Activated naive CD8-positive, alpha-beta T cell treated with anti-CD3 and anti-CD28 coated beads for 36 hours (primary cell): ENCODE measurements around the gene HELB. TPM values are rescaled to one million over a fixed set of nuclear protein-coding genes. Genes with fewer than 3 reads are reported as not detected.
A peak's percentile ranks its signal among the peaks of the same experiment; 100 is the strongest.

Experiments used
- DNase-seq: peaks from one replicate; pipeline ENCODE4 v3.0.0; 2021
- H3K27ac Mint-ChIP-seq: one replicate; pipeline ENCODE4 v1.8.0; 2022; ENCODE audit warnings: mild to moderate bottlenecking, moderate library complexity, mixed read lengths
- H3K27me3 Mint-ChIP-seq: one replicate; pipeline ENCODE4 v1.8.0; 2022; ENCODE audit warnings: mild to moderate bottlenecking, mixed read lengths
- H3K36me3 Mint-ChIP-seq: one replicate; pipeline ENCODE4 v1.8.0; 2021; ENCODE audit warnings: mild to moderate bottlenecking, mixed read lengths
- H3K4me1 Mint-ChIP-seq: one replicate; pipeline ENCODE4 v1.8.0; 2021; ENCODE audit warnings: mixed read lengths
- H3K4me3 Mint-ChIP-seq: one replicate; pipeline ENCODE4 v1.8.0; 2022; ENCODE audit warnings: mild to moderate bottlenecking, moderate library complexity, mixed read lengths
- H3K9me3 Mint-ChIP-seq: one replicate; pipeline ENCODE4 v1.8.0; 2022; ENCODE audit warnings: mixed read lengths
- total RNA-seq, 2 experiments: library from RNA; stranded (reverse); gene quantifications; one replicate each; pipeline ENCODE4 v1.2.3, GENCODE V29; 2021

HELB gene
- total RNA-seq, 2 experiments from 2014 or later: 13.5 to 13.7 TPM

DNA sequence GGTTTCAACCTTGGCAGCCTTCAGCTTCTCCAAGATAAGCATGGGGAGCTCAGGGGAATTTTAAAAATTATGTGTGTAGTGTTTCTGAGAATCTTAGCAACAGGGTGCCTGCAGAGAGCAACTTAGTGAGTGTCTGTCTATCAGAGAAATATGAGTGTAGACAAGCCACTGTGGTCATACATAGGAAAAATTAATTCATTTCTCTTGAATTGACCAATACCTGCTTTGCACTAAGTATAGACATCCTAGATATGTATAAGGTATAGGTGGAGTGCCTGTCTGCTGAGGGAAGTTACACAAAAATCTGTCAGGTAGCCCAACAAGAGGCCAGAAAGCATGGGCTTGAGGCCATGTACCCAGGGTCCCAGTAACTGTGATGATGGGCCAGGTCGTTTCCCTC is 20.7 kb downstream of the HELB start:
- Mint-ChIP-seq H3K36me3 (peaks cover 20% of the 10 kb centered on the region), H3K9me3 (no peaks in the 10 kb centered on the region)

GRCh38 chr12:66329941-66330340 is 27.6 kb downstream of the HELB start:
- Mint-ChIP-seq H3K9me3 (no peaks in the 10 kb centered on the region), H3K27ac (no peak overlapping the region), H3K4me1 (peaks cover 15% of the 10 kb centered on the region), H3K36me3 (peaks cover 45% of the 10 kb centered on the region), H3K27me3 (no peaks in the 10 kb centered on the region), H3K4me3 (no peak overlapping the region)
- DNase-seq: no peak

More for the DNA sequence above, 20.7 kb downstream of the HELB start:
- no peak overlapping the region for H3K4me3 Mint-ChIP-seq
- H3K27me3 Mint-ChIP-seq: no peaks in the 10 kb centered on the region
- DNase-seq: no peak
- H3K27ac Mint-ChIP-seq: no peak overlapping the region
- H3K4me1 Mint-ChIP-seq: peaks cover 34% of the 10 kb centered on the region

DNA sequence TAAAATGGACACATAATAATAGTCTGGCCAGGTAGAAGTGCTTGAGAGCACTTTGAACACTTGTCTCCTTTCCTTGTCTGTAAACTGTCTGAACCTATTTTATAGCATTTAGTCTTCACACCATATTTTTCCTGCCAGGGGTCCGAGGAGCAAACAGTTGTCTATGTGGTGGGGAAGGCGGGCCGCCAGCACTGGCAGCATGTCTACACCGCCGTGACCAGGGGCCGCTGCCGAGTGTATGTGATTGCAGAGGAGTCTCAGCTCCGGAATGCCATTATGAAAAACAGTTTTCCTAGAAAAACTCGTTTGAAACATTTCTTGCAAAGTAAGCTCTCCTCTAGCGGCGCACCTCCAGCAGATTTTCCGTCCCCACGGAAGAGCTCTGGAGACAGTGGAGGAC is 28.7 kb downstream of the HELB start:
- Mint-ChIP-seq H3K4me1 (peaks cover 11% of the 10 kb centered on the region), H3K4me3 (no peak overlapping the region), H3K36me3 (peaks cover 42% of the 10 kb centered on the region), H3K27me3 (no peaks in the 10 kb centered on the region), H3K27ac (no peak overlapping the region), H3K9me3 (no peaks in the 10 kb centered on the region)
- DNase-seq: no peak

DNA sequence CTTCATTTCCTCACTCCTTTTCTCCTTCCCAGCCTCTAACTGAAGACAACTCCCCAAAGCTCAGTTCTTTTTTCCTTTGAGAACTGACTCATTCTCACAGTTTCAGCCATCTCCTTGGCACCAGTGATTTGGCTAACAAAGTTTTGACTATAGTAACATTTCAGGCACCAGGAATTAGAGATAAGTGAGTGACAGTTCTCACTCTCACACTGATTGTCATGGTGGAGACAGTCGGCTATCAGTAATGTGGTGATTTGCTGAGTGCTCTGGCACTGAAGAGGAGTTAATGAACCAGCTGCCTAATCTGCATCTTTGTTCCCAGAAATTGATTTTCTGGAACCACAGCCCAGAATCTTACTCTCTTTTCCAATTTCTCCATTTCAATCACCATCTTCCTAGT is 29.5 kb downstream of the HELB start:
- Mint-ChIP-seq H3K4me1 (peaks cover 11% of the 10 kb centered on the region), H3K27ac (no peak overlapping the region), H3K4me3 (no peak overlapping the region), H3K36me3 (peaks cover 42% of the 10 kb centered on the region), H3K9me3 (no peaks in the 10 kb centered on the region), H3K27me3 (no peaks in the 10 kb centered on the region)
- DNase-seq: no peak

DNA sequence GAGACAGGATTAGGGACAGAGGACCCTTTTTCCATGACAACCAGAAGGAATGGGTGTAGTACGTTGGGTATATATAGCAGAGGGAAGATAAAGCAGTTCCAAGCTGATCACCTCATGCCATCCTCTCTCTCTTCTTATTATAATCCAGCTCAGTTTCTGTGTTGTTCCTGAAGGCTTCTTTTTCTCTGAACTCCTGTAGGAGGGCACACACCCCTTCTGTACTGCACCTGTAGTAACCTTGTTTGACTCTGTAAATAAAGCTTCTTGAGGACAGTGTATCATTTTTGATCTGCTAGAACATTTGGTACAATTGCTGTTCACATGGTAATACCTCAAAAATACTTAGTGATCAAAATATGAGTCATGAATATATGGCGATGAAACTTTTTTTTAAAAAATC is 33.5 kb downstream of the HELB start:
- H3K27me3 Mint-ChIP-seq: no peaks in the 10 kb centered on the region
- no peak overlapping the region for H3K27ac Mint-ChIP-seq
- H3K4me3 Mint-ChIP-seq: no peak overlapping the region
- peaks cover 55% of the 10 kb centered on the region for H3K36me3 Mint-ChIP-seq
- no peak for DNase-seq
- H3K4me1 Mint-ChIP-seq: peaks cover 5% of the 10 kb centered on the region
- H3K9me3 Mint-ChIP-seq: peaks cover 10% of the 10 kb centered on the region

- H3K9me3 Mint-ChIP-seq: peaks cover 20% of the 10 kb centered on the region
- peaks cover 55% of the 10 kb centered on the region for H3K36me3 Mint-ChIP-seq
- no peak overlapping the region for H3K4me3 Mint-ChIP-seq
- no peaks in the 10 kb centered on the region for H3K4me1 Mint-ChIP-seq
- H3K27me3 Mint-ChIP-seq: no peaks in the 10 kb centered on the region
- no peak for DNase-seq
- no peak overlapping the region for H3K27ac Mint-ChIP-seq
These were observed 35.2 kb downstream of the HELB start for GRCh38 chr12:66337381-66338010.

- Mint-ChIP-seq H3K4me3 (no peak overlapping the region), H3K27ac (no peak overlapping the region), H3K27me3 (no peaks in the 10 kb centered on the region), H3K9me3 (peaks cover 32% of the 10 kb centered on the region), H3K36me3 (peaks cover 71% of the 10 kb centered on the region), H3K4me1 (peaks cover 7% of the 10 kb centered on the region)
- no peak for DNase-seq
These were observed 37.8 kb downstream of the HELB start for GRCh38 chr12:66340131-66340530.

DNA sequence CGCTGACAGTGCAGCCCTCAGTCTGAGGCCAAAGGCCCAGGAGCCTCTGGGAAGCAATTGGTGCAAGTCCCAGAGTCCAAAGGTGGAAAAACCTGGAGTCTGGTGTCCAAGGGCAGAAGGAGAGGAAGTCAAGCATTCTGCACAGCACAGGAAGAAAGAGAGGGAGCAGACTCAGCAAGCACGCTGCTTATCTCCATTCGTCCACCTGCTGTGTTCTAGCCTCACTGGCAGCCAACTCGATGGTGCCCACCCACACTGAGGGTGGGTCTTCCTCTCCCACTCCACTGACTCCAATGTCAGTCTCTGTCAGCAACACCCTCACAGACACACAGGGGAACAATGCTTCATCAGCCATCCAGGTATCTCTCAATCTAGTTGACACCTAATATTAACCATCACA is 38.8 kb downstream of the HELB start:
- Mint-ChIP-seq H3K27ac (no peak overlapping the region), H3K4me1 (peaks cover 8% of the 10 kb centered on the region), H3K36me3 (peaks cover 79% of the 10 kb centered on the region), H3K9me3 (peaks cover 33% of the 10 kb centered on the region), H3K27me3 (no peaks in the 10 kb centered on the region), H3K4me3 (no peak overlapping the region)
- no peak for DNase-seq

DNA sequence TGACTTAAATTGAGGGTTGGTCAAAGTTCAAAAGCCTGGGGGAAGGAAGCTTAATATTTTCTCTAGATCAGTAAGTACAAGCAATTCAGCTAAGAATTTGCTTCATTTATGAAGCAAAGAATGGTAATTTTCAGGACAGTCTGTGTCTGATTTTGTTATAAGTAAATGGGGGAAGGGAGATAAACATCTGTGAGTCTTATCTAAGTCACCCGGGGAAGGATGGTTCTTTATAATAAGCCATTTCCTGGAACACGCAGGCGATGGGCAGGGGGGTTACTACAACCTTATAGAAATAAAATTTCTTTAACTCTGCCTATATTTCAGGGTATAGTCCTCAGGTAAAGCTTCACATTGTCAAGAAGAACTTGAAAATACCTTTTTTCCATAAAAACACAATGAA is 42.9 kb downstream of the HELB start:
- no peak for DNase-seq
- peaks cover 8% of the 10 kb centered on the region for H3K4me1 Mint-ChIP-seq
- no peak overlapping the region for H3K4me3 Mint-ChIP-seq
- peaks cover 66% of the 10 kb centered on the region for H3K36me3 Mint-ChIP-seq
- no peaks in the 10 kb centered on the region for H3K27me3 Mint-ChIP-seq
- peaks cover 25% of the 10 kb centered on the region for H3K9me3 Mint-ChIP-seq
- peak overlapping the region; percentile 8 for H3K27ac Mint-ChIP-seq

- Mint-ChIP-seq H3K27me3 (no peaks in the 10 kb centered on the region), H3K9me3 (peaks cover 22% of the 10 kb centered on the region), H3K4me1 (peaks cover 8% of the 10 kb centered on the region), H3K27ac (peak overlapping the region; percentile 36), H3K4me3 (no peak overlapping the region), H3K36me3 (peaks cover 58% of the 10 kb centered on the region)
- DNase-seq: no peak
These were observed 43.7 kb downstream of the HELB start for GRCh38 chr12:66345956-66346355.

GRCh38 chr12:66351301-66351700 is 49.0 kb downstream of the HELB start:
- H3K27ac Mint-ChIP-seq: no peak overlapping the region
- H3K9me3 Mint-ChIP-seq: no peaks in the 10 kb centered on the region
- H3K4me3 Mint-ChIP-seq: no peak overlapping the region
- no peak for DNase-seq
- H3K27me3 Mint-ChIP-seq: no peaks in the 10 kb centered on the region
- H3K4me1 Mint-ChIP-seq: no peaks in the 10 kb centered on the region
- H3K36me3 Mint-ChIP-seq: peaks cover 8% of the 10 kb centered on the region

DNA sequence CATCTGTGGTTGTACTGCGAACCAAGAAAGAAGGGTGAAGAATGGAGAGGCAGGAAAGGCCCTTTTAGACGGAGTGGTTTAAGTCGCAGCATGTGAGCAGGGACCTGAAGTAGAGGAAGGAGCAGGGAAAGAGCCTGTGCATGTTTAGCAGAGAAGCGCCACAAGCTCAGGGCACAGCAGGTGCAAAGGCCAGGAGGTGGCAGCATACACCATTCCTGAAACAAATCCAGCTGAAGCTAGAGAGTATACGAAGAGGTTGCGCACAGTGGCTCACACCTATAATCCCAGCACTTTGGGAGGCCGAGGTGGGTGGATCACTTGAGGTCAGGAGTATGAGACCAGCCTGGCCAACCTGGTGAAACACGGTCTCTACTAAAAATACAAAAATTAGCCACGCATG is 49.9 kb downstream of the HELB start:
- DNase-seq: peak; percentile 4
- Mint-ChIP-seq H3K4me1 (no peaks in the 10 kb centered on the region), H3K27ac (peak overlapping the region; percentile 54), H3K9me3 (no peaks in the 10 kb centered on the region), H3K36me3 (peaks cover 8% of the 10 kb centered on the region), H3K27me3 (no peaks in the 10 kb centered on the region), H3K4me3 (no peak overlapping the region)

DNA sequence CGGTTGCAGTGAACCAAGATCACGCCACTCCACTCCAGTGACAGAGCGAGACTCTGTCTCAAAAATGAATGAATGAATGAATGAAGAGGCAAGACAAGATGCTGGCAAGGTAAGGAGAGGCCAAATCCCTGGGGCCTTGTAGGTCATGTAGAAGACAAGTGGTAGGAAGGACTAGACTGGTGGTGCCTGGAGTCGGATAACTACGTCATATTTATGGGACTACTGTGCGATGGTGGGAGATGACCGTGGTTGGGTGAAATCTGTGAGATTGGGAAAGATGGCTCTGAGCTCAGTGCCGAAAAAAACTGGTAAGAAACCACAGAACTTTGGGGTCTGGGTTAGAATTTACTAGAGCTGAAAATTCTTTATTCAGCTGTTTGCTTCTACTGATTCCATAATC is 50.6 kb downstream of the HELB start:
- Mint-ChIP-seq H3K27ac (no peak overlapping the region), H3K4me3 (no peak overlapping the region), H3K4me1 (no peaks in the 10 kb centered on the region), H3K9me3 (no peaks in the 10 kb centered on the region), H3K27me3 (no peaks in the 10 kb centered on the region), H3K36me3 (peaks cover 5% of the 10 kb centered on the region)
- DNase-seq: no peak

GRCh38 chr12:66354291-66354690 is 52.0 kb downstream of the HELB start:
- DNase-seq: no peak
- H3K27ac Mint-ChIP-seq: no peak overlapping the region
- no peaks in the 10 kb centered on the region for H3K4me1 Mint-ChIP-seq
- H3K36me3 Mint-ChIP-seq: peaks cover under 1% of the 10 kb centered on the region
- H3K27me3 Mint-ChIP-seq: no peaks in the 10 kb centered on the region
- no peak overlapping the region for H3K4me3 Mint-ChIP-seq
- H3K9me3 Mint-ChIP-seq: no peaks in the 10 kb centered on the region

- no peak overlapping the region for H3K27ac Mint-ChIP-seq
These were observed 57.0 kb downstream of the HELB start for GRCh38 chr12:66359300-66359699.

GRCh38 chr12:66361703-66362102 is 59.4 kb downstream of the HELB start:
- no peak overlapping the region for H3K27ac Mint-ChIP-seq
- H3K9me3 Mint-ChIP-seq: no peaks in the 10 kb centered on the region
- H3K36me3 Mint-ChIP-seq: peaks cover 2% of the 10 kb centered on the region
- no peak overlapping the region for H3K4me3 Mint-ChIP-seq
- H3K27me3 Mint-ChIP-seq: no peaks in the 10 kb centered on the region
- H3K4me1 Mint-ChIP-seq: no peaks in the 10 kb centered on the region
- DNase-seq: no peak

More at GRCh38 chr12:66359300-66359699, 57.0 kb downstream of the HELB start:
- Mint-ChIP-seq H3K4me3 (no peak overlapping the region), H3K9me3 (no peaks in the 10 kb centered on the region), H3K36me3 (peaks cover 2% of the 10 kb centered on the region), H3K27me3 (no peaks in the 10 kb centered on the region), H3K4me1 (no peaks in the 10 kb centered on the region)
- no peak for DNase-seq
